GM12878 (cell line): Measurements from ENCODE around the gene IL27RA. TPM values are rescaled to one million over a fixed set of nuclear protein-coding genes. Genes with fewer than 3 reads are reported as not detected.

Experiments
- ATAC-seq: fragments of 200-7000 bp; cut with Tn5 transposase; 3 replicates; pipeline ENCODE4 v1.9.1; 2020; ENCODE audit warnings: mild to moderate bottlenecking, moderate library complexity
- BruUV-seq: library from RNA; stranded (reverse); fragments of 400-500 nt; replicated peaks from 2 replicates; lab custom pipeline; 2021; lab: Mats Ljungman, UMichigan
- CTCF ChIA-PET: fragments of 300-600 bp; sonication (Branson Sonifier 250); formaldehyde crosslinking; extraction: SDS; loops from one replicate; lab custom pipeline; 2021; ENCODE audit warnings: inconsistent platforms; lab: Yijun Ruan, JAX
- POLR2A ChIA-PET: fragments of 350-600 bp; formaldehyde crosslinking; extraction: SDS; loops from one replicate; lab custom pipeline; 2021; ENCODE audit warnings: inconsistent platforms; lab: Charles Lee
- RAD21 ChIA-PET: fragments of 300-600 bp; sonication (Branson Sonifier 250); formaldehyde crosslinking; loops from one replicate; lab custom pipeline; 2023; ENCODE audit warnings: antibody characterized with exemption; ENCODE audit not compliant: unreplicated experiment; lab: Charles Lee
- SMC1A ChIA-PET: fragments of 300-600 bp; sonication (Branson Sonifier 250); formaldehyde crosslinking; loops from one replicate; lab custom pipeline; 2023; ENCODE audit not compliant: unreplicated experiment, uncharacterized antibody; lab: Charles Lee
- DNase-seq: peaks from one replicate; pipeline ENCODE4 v3.0.0-alpha.2; 2011; ENCODE audit warnings: low read depth, low spot score
- FAIRE-seq: peaks from 3 replicates; lab custom pipeline; 2011; peaks lifted over from hg19 to GRCh38; lab: Jason Lieb, UNC
- H2AFZ ChIP-seq: 2 replicates; pipeline ENCODE4 v1.6.0; 2011; ENCODE audit warnings: low read depth, low read length, control low read depth; ENCODE audit not compliant: control insufficient read depth
- H3K27ac ChIP-seq: 2 replicates; pipeline ENCODE4 v1.5.1; 2011; ENCODE audit warnings: control low read depth; ENCODE audit not compliant: control insufficient read depth, insufficient read depth
- H3K27me3 ChIP-seq, 2 experiments: replicated peaks in 1 of 2; 2 replicates each; pipeline versions ENCODE4 v1.6.0 to v1.6.1; 2011; ENCODE audit warnings: low read length in 1 of 2; ENCODE audit not compliant: control insufficient read depth in 2 of 2, insufficient read depth in 2 of 2
- H3K36me3 ChIP-seq, 2 experiments: 2 replicates each; pipeline ENCODE4 v1.5.1; 2011; ENCODE audit warnings: low read length in 1 of 2; ENCODE audit not compliant: control insufficient read depth in 2 of 2, insufficient read depth in 2 of 2
- H3K4me1 ChIP-seq: 2 replicates; pipeline ENCODE4 v1.6.1; 2011; ENCODE audit warnings: mild to moderate bottlenecking, low read length, moderate library complexity, mixed read lengths; ENCODE audit not compliant: control insufficient read depth, insufficient read depth
- H3K4me2 ChIP-seq: 2 replicates; pipeline ENCODE4 v1.6.0; 2011; ENCODE audit warnings: control low read depth; ENCODE audit not compliant: control insufficient read depth, insufficient read depth
- H3K4me3 ChIP-seq: fragments of 200-600 bp; sonication (generic); 2 replicates; pipeline ENCODE4 v1.5.1; 2016
- H3K79me2 ChIP-seq: 2 replicates; pipeline ENCODE4 v1.6.0; 2011; ENCODE audit warnings: low read length; ENCODE audit not compliant: control insufficient read depth, insufficient read depth
- H3K9ac ChIP-seq: 2 replicates; pipeline ENCODE4 v1.8.0; 2011; ENCODE audit warnings: low read length, control low read depth, mixed read lengths; ENCODE audit not compliant: control insufficient read depth, insufficient read depth
- H3K9me3 ChIP-seq: replicated peaks from 3 replicates; pipeline ENCODE4 v1.5.1; 2011; ENCODE audit warnings: mild to moderate bottlenecking, low read length; ENCODE audit not compliant: control insufficient read depth, insufficient read depth
- H4K20me1 ChIP-seq: 2 replicates; pipeline ENCODE4 v1.6.0; 2011; ENCODE audit not compliant: control insufficient read depth, insufficient read depth
- ATF3 ChIP-seq: IDR thresholded peaks from 2 replicates; pipeline ENCODE4 v1.6.1; 2011; ENCODE audit warnings: low read depth, mild to moderate bottlenecking, low read length, moderate library complexity, borderline replicate concordance; ENCODE audit errors: extremely low read depth
- BMI1 ChIP-seq: fragments of 450-650 bp; IDR thresholded peaks from 2 replicates; pipeline ENCODE4 v1.6.1; 2016; ENCODE audit warnings: mild to moderate bottlenecking, moderate library complexity, borderline replicate concordance
- FOXK2 ChIP-seq: fragments of 450-650 bp; IDR thresholded peaks from 2 replicates; pipeline ENCODE4 v1.6.1; 2017; ENCODE audit warnings: mild to moderate bottlenecking, moderate library complexity
- HSF1 ChIP-seq: fragments of 150-350 bp; IDR thresholded peaks from 2 replicates; pipeline ENCODE4 v1.6.1; 2014; ENCODE audit warnings: mild to moderate bottlenecking, low read depth, low read length
- NFIC ChIP-seq: IDR thresholded peaks from 2 replicates; pipeline ENCODE4 v1.6.1; 2012; ENCODE audit warnings: low read depth, mild to moderate bottlenecking, inconsistent platforms, low read length, moderate library complexity
- PAX8 ChIP-seq: fragments of 450-650 bp; IDR thresholded peaks from 2 replicates; pipeline ENCODE4 v1.6.1; 2017; ENCODE audit warnings: mild to moderate bottlenecking, moderate library complexity
- SREBF2 ChIP-seq: IDR thresholded peaks from 2 replicates; pipeline ENCODE4 v1.6.1; 2012; ENCODE audit warnings: mild to moderate bottlenecking, low read length
- SUZ12 ChIP-seq: fragments of 200-600 bp; sonication (generic); IDR thresholded peaks from one replicate; pipeline ENCODE4 v1.6.1; 2018; ENCODE audit warnings: antibody characterized with exemption, mild to moderate bottlenecking; ENCODE audit not compliant: unreplicated experiment
- TCF7 ChIP-seq: IDR thresholded peaks from 2 replicates; pipeline ENCODE4 v1.6.1; 2014; ENCODE audit warnings: antibody characterized with exemption, borderline replicate concordance
- USF1 ChIP-seq: IDR thresholded peaks from 2 replicates; pipeline ENCODE4 v1.6.1; 2011; ENCODE audit warnings: borderline replicate concordance, low read depth, mild to moderate bottlenecking, moderate library complexity, mixed read lengths, low read length; ENCODE audit not compliant: insufficient read depth; ENCODE audit errors: extremely low read length
- WGBS: methylation state at CpG from one replicate; pipeline ENCODE4 v1.1.6; 2016; ENCODE audit warnings: low lambda C conversion rate; ENCODE audit not compliant: insufficient replicate concordance, insufficient coverage; ENCODE audit errors: missing lambda C conversion rate; 5-methylcytosine and 5-hydroxymethylcytosine counted together
- in situ Hi-C: fragments of 300-500 bp; cut with MboI; formaldehyde crosslinking; loops from 9 replicates; pipeline ENCODE4 v1.14.3; 2018; ENCODE audit warnings: mixed read lengths
- intact Hi-C: fragments of 100-400 bp; cut with micrococcal nuclease; formaldehyde crosslinking; loops from one replicate; pipeline ENCODE4 v1.14.2; 2022; ENCODE audit not compliant: unreplicated experiment
- polyA plus RNA-seq, 11 experiments: library from polyadenylated mRNA; depleted of rRNA in 4 of 11; unstranded in 6 of 11; stranded (reverse) in 5 of 11; fragments of >200 nt; fragmentation: Nextera tagmentation in 4 of 11; fragmentation: Illumina TruSeq in 1 of 11; extraction: Ambion mirVana in 4 of 11; extraction: Trizol in 1 of 11; gene quantifications; 1 replicate in 1 of 11; 2 replicates in 10 of 11; pipeline versions ENCODE4 v1.2.1 to v1.2.3, GENCODE V29; 2011 to 2016; ENCODE audit warnings: inconsistent platforms in 2 of 11, missing spikeins in 2 of 11, low read depth in 1 of 11
- total RNA-seq, 4 experiments: library from RNA; depleted of rRNA in 3 of 4; stranded (reverse); fragments of >200 nt in 3 of 4; fragmentation: Illumina TruSeq in 1 of 4; extraction: Trizol in 1 of 4; gene quantifications; 2 replicates each; pipeline versions ENCODE4 v1.2.1 to v1.2.3, GENCODE V29; 2013 to 2021
- TF ChIP-seq, protein P1 (sequence below), 3 experiments: IDR thresholded peaks in 2 of 3; conservative IDR thresholded peaks in 1 of 3; 2 replicates each; pipeline ENCODE4 v1.5.1; 2011; ENCODE audit warnings: low read depth in 3 of 3, low read length in 3 of 3, mild to moderate bottlenecking in 3 of 3, control low read depth in 2 of 3, moderate library complexity in 2 of 3, inconsistent platforms in 1 of 3, mixed read lengths in 1 of 3; ENCODE audit not compliant: control insufficient read depth in 2 of 3, insufficient read depth in 1 of 3; ENCODE audit errors: extremely low read depth in 1 of 3
- TF ChIP-seq, protein P2 (sequence below): fragments of 450-650 bp; IDR thresholded peaks from 2 replicates; pipeline ENCODE4 v1.6.1; 2017; ENCODE audit warnings: mild to moderate bottlenecking, moderate library complexity

IL27RA gene
- total and polyA plus RNA-seq, 10 of the 15 experiments (the other 5 are each of a cell fraction or from before 2014, with no cell fraction given): 8.4 to 63.5 (median 41.2) TPM

DNA sequence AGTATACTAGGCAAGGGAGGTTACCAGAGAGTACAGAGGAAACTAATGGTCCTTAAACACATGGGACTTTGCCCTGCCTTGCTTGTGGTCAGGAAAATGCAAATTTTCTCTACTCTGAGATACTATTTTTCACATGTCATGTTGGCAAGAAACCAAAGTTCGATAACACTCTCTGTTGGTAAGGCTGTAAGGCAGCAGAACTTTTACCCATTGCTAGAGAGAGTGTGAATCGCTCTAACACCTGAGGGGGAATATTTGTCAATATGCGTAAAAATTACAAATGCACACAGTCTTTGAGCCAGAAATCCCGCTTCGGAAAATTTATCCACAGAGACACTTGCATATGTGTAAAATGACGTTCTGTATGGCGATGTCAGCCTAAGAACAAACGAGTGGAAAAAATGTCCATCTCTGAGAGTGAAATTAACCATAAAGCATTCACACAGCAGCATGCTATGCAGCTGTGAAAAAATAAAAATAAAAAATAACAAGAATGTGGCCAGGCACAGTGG lies 16.0 kb upstream of the IL27RA start:
- peak overlapping the region; percentile 83 for H3K27ac ChIP-seq
- peak overlapping the region; percentile 46 for H2AFZ ChIP-seq
- ATAC-seq: peak; percentile 90
- in situ Hi-C loops: loop anchor here (10.0 kb wide), 1 partner anchor 851 kb away; no protein-coding TSS in a partner anchor
- intact Hi-C loops: no loop called here
- FAIRE-seq: peak; percentile 100
- peaks cover 27% of the 10 kb centered on the region for H3K4me1 ChIP-seq
- H3K9me3 ChIP-seq: no peaks in the 10 kb centered on the region
- peak; percentile 94 for DNase-seq
- ChIA-PET SMC1A (interaction anchor here (1.0 to 2.3 kb wide), 6 partner anchors 11 to 134 kb away, joined by 3 to 18 read pairs (median 4); partner anchors contain the start of genes IL27RA and RFX1), POLR2A (interaction anchor here (0.6 to 4.0 kb wide), 9 partner anchors 10 to 291 kb away, joined by 4 to 37 read pairs (median 7); partner anchors contain the start of genes IL27RA and RFX1), CTCF (interaction anchor here (1.9 kb wide), 1 partner anchor 16 kb away, joined by 8 read pairs; the partner anchor contains the start of gene IL27RA), RAD21 (interaction anchor here (0.6 to 2.7 kb wide), 8 partner anchors 9 to 194 kb away, joined by 3 to 14 read pairs (median 3); partner anchors contain the start of genes DCAF15, IL27RA and RFX1)
- H3K4me3 ChIP-seq: no peak overlapping the region
- H3K4me2 ChIP-seq: peak overlapping the region; percentile 61
- H3K9ac ChIP-seq: peak overlapping the region; percentile 50; the same call in 1 of the 2 replicates
- no peaks in the 10 kb centered on the region for H3K36me3 ChIP-seq
- H3K79me2 ChIP-seq: no peaks in the 10 kb centered on the region
- no TSS peak for BruUV-seq
- WGBS: 17% methylated on average over 8 of the region's 8 CpGs
- H4K20me1 ChIP-seq: no peaks in the 10 kb centered on the region
- no peaks in the 10 kb centered on the region for H3K27me3 ChIP-seq
- TF ChIP-seq HSF1 (no peak), FOXK2 (peak; percentile 32; the same call in 1 of the 2 replicates), SREBF2 (no peak), BMI1 (no peak; the same call in 1 of the 2 replicates), SUZ12 (no peak), TCF7 (no peak), PAX8 (no peak), ATF3 (no peak), USF1 (no peak), NFIC (0 out of 2 replicates have a peak, but pooled peaks have one; percentile 54)
- TF ChIP-seq, protein P1, sequence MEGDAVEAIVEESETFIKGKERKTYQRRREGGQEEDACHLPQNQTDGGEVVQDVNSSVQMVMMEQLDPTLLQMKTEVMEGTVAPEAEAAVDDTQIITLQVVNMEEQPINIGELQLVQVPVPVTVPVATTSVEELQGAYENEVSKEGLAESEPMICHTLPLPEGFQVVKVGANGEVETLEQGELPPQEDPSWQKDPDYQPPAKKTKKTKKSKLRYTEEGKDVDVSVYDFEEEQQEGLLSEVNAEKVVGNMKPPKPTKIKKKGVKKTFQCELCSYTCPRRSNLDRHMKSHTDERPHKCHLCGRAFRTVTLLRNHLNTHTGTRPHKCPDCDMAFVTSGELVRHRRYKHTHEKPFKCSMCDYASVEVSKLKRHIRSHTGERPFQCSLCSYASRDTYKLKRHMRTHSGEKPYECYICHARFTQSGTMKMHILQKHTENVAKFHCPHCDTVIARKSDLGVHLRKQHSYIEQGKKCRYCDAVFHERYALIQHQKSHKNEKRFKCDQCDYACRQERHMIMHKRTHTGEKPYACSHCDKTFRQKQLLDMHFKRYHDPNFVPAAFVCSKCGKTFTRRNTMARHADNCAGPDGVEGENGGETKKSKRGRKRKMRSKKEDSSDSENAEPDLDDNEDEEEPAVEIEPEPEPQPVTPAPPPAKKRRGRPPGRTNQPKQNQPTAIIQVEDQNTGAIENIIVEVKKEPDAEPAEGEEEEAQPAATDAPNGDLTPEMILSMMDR (IDR thresholded peaks at IDR 0.05 in 2 of 3, conservative IDR thresholded peaks at IDR 0.05 in 1 of 3; ENCODE audit: control insufficient read depth in 2 of 3, extremely low read depth in 1 of 3, insufficient read depth in 1 of 3, low read depth in 3 of 3, low read length in 3 of 3): no peak
- TF ChIP-seq, protein P2, sequence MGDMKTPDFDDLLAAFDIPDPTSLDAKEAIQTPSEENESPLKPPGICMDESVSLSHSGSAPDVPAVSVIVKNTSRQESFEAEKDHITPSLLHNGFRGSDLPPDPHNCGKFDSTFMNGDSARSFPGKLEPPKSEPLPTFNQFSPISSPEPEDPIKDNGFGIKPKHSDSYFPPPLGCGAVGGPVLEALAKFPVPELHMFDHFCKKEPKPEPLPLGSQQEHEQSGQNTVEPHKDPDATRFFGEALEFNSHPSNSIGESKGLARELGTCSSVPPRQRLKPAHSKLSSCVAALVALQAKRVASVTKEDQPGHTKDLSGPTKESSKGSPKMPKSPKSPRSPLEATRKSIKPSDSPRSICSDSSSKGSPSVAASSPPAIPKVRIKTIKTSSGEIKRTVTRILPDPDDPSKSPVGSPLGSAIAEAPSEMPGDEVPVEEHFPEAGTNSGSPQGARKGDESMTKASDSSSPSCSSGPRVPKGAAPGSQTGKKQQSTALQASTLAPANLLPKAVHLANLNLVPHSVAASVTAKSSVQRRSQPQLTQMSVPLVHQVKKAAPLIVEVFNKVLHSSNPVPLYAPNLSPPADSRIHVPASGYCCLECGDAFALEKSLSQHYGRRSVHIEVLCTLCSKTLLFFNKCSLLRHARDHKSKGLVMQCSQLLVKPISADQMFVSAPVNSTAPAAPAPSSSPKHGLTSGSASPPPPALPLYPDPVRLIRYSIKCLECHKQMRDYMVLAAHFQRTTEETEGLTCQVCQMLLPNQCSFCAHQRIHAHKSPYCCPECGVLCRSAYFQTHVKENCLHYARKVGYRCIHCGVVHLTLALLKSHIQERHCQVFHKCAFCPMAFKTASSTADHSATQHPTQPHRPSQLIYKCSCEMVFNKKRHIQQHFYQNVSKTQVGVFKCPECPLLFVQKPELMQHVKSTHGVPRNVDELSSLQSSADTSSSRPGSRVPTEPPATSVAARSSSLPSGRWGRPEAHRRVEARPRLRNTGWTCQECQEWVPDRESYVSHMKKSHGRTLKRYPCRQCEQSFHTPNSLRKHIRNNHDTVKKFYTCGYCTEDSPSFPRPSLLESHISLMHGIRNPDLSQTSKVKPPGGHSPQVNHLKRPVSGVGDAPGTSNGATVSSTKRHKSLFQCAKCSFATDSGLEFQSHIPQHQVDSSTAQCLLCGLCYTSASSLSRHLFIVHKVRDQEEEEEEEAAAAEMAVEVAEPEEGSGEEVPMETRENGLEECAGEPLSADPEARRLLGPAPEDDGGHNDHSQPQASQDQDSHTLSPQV: no peak
